ENCODE data around the gene PSME3IP1.

DNA sequence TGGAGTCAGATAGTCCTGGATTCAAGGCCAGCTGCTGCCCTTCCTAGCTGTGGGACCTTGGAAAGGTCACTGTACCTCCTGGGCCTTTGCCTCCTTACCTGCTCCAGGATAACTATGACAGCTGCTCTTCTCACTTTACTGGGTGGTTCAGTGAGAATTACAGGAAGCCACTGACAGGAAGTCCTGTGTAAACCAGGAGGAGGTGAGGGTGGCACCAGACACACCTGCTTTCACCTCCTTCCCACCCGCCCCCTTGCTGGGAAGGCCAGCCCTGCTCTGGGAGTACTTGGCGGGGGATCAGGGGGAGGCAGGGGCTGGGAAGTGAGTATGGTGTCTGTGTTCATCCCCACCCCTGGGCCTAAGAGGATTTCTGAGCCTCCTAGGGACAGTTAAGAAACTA, 50.9 kb downstream of the PSME3IP1 start:
- TF ChIP-seq, protein P1, sequence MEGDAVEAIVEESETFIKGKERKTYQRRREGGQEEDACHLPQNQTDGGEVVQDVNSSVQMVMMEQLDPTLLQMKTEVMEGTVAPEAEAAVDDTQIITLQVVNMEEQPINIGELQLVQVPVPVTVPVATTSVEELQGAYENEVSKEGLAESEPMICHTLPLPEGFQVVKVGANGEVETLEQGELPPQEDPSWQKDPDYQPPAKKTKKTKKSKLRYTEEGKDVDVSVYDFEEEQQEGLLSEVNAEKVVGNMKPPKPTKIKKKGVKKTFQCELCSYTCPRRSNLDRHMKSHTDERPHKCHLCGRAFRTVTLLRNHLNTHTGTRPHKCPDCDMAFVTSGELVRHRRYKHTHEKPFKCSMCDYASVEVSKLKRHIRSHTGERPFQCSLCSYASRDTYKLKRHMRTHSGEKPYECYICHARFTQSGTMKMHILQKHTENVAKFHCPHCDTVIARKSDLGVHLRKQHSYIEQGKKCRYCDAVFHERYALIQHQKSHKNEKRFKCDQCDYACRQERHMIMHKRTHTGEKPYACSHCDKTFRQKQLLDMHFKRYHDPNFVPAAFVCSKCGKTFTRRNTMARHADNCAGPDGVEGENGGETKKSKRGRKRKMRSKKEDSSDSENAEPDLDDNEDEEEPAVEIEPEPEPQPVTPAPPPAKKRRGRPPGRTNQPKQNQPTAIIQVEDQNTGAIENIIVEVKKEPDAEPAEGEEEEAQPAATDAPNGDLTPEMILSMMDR (IDR thresholded peaks at IDR 0.05): no peak
- TF ChIP-seq POLR2A (IDR thresholded peaks at IDR 0.05): no peak
- no peak for TF ChIP-seq POLR2AphosphoS5 (IDR thresholded peaks at IDR 0.05)

Data from breast epithelium (tissue), 3 donors.